NCI-H1436 (cell line): Measurements from ENCODE around the gene RRP1.

ENCODE experiments used
- DNase-seq: peaks from one replicate; lab custom pipeline; 2025; lab: John Stamatoyannopoulos, UW

Gene RRP1

GRCh38 chr21:43758811-43759210 is 30.6 kb upstream of the RRP1 start:
- DNase-seq: no peak

GRCh38 chr21:43759651-43760050 is 29.7 kb upstream of the RRP1 start:
- no peak for DNase-seq

- DNase-seq: no peak
These were observed 28.9 kb upstream of the RRP1 start for GRCh38 chr21:43760391-43760958.

- DNase-seq: no peak
These were observed 27.5 kb upstream of the RRP1 start for GRCh38 chr21:43761886-43762285.

GRCh38 chr21:43762303-43763128 is 26.9 kb upstream of the RRP1 start:
- no peak for DNase-seq

- no peak for DNase-seq
These were observed 25.4 kb upstream of the RRP1 start for GRCh38 chr21:43763901-43764523.

- DNase-seq: no peak
These were observed 24.5 kb upstream of the RRP1 start for GRCh38 chr21:43764576-43765495.

GRCh38 chr21:43766734-43767497 is 22.5 kb upstream of the RRP1 start:
- DNase-seq: no peak

GRCh38 chr21:43767498-43767983 is 21.8 kb upstream of the RRP1 start:
- no peak for DNase-seq

- DNase-seq: no peak
These were observed 21.2 kb upstream of the RRP1 start for GRCh38 chr21:43767984-43768867.

- DNase-seq: no peak
These were observed 20.6 kb upstream of the RRP1 start for GRCh38 chr21:43768868-43769167.

GRCh38 chr21:43769325-43769958 is 19.9 kb upstream of the RRP1 start:
- no peak for DNase-seq

- no peak for DNase-seq
These were observed 19.2 kb upstream of the RRP1 start for GRCh38 chr21:43770066-43770655.

- no peak for DNase-seq
These were observed 18.1 kb upstream of the RRP1 start for GRCh38 chr21:43771199-43771675.

- DNase-seq: no peak
These were observed 17.5 kb upstream of the RRP1 start for GRCh38 chr21:43771698-43772424.

- DNase-seq: no peak
These were observed 17.0 kb upstream of the RRP1 start for GRCh38 chr21:43772425-43772821.

- DNase-seq: no peak
These were observed 15.2 kb upstream of the RRP1 start for GRCh38 chr21:43774163-43774562.

- no peak for DNase-seq
These were observed 14.2 kb upstream of the RRP1 start for GRCh38 chr21:43775190-43775589.
